Trophoblast cell (in vitro differentiated cells and primary cell): Measurements from ENCODE around the gene GOLGA6C.
A peak's percentile ranks its signal among the peaks of the same experiment; 100 is the strongest.
"Not testable (repeated sequence)": the region's sequence is repeated elsewhere in the genome, so short reads cannot be mapped to it uniquely, and the experiment has no call there.

Experiments
- DNase-seq, 2 donors: peaks; one replicate each; pipeline ENCODE4 v3.0.0-alpha.2; 2016
- H2AFZ ChIP-seq: 2 replicates; pipeline ENCODE4 v1.6.1; 2013; ENCODE audit warnings: low read length, moderate library complexity, mild to moderate bottlenecking; ENCODE audit not compliant: insufficient read depth, poor library complexity
- H2AK5ac ChIP-seq: 2 replicates; pipeline ENCODE4 v1.6.1; 2013; ENCODE audit warnings: mild to moderate bottlenecking, low read length
- H2BK120ac ChIP-seq: 2 replicates; pipeline ENCODE4 v1.6.1; 2013; ENCODE audit warnings: low read length, mild to moderate bottlenecking, moderate library complexity; ENCODE audit not compliant: insufficient read depth, poor library complexity
- H2BK12ac ChIP-seq: 2 replicates; pipeline ENCODE4 v1.6.1; 2013; ENCODE audit warnings: mild to moderate bottlenecking, low read length, moderate library complexity
- H2BK5ac ChIP-seq: 2 replicates; pipeline ENCODE4 v1.6.1; 2013; ENCODE audit warnings: low read length, low read depth, moderate library complexity, mild to moderate bottlenecking; ENCODE audit not compliant: poor library complexity
- H3K14ac ChIP-seq: 2 replicates; pipeline ENCODE4 v1.6.1; 2013; ENCODE audit warnings: mild to moderate bottlenecking, low read length
- H3K18ac ChIP-seq: 2 replicates; pipeline ENCODE4 v1.6.1; 2013; ENCODE audit warnings: mild to moderate bottlenecking, low read length
- H3K23ac ChIP-seq: 2 replicates; pipeline ENCODE4 v1.6.1; 2013; ENCODE audit warnings: low read length
- H3K27ac ChIP-seq: 2 replicates; pipeline ENCODE4 v1.5.1; 2013; ENCODE audit warnings: low read depth, mild to moderate bottlenecking, inconsistent platforms, low read length, moderate library complexity
- H3K27me3 ChIP-seq: 2 replicates; pipeline ENCODE4 v1.6.1; 2013; ENCODE audit warnings: inconsistent platforms, mild to moderate bottlenecking, low read length, moderate library complexity; ENCODE audit not compliant: insufficient read depth
- H3K36me3 ChIP-seq, 2 experiments: 1 replicate in 1 of 2; 2 replicates in 1 of 2; pipeline ENCODE4 v1.6.1; 2013; ENCODE audit warnings: low read length in 2 of 2, mild to moderate bottlenecking in 2 of 2, moderate library complexity in 1 of 2; ENCODE audit not compliant: insufficient read depth in 2 of 2, control insufficient read depth in 1 of 2
- H3K4ac ChIP-seq: 2 replicates; pipeline ENCODE4 v1.6.1; 2013; ENCODE audit warnings: low read depth, mild to moderate bottlenecking, low read length, moderate library complexity
- H3K4me1 ChIP-seq, 2 experiments: 1 replicate in 1 of 2; 2 replicates in 1 of 2; pipeline ENCODE4 v1.6.1; 2013; ENCODE audit warnings: low read length in 2 of 2, mild to moderate bottlenecking in 2 of 2, moderate library complexity in 1 of 2; ENCODE audit not compliant: insufficient read depth in 2 of 2, control insufficient read depth in 1 of 2
- H3K4me2 ChIP-seq: 2 replicates; pipeline ENCODE4 v1.6.1; 2013; ENCODE audit warnings: inconsistent platforms, mild to moderate bottlenecking, low read length, moderate library complexity
- H3K4me3 ChIP-seq: 2 replicates; pipeline ENCODE4 v1.5.1; 2013; ENCODE audit warnings: mild to moderate bottlenecking, low read depth, low read length, inconsistent platforms
- H3K79me1 ChIP-seq: one replicate; pipeline ENCODE4 v1.6.1; 2013; ENCODE audit warnings: low read length
- H3K79me2 ChIP-seq: 2 replicates; pipeline ENCODE4 v1.6.1; 2013; ENCODE audit warnings: low read length, mild to moderate bottlenecking; ENCODE audit not compliant: control insufficient read depth, insufficient read depth, poor library complexity
- H3K9ac ChIP-seq: 2 replicates; pipeline ENCODE4 v1.6.1; 2013; ENCODE audit warnings: mild to moderate bottlenecking, low read length
- H3K9me3 ChIP-seq: 2 replicates; pipeline ENCODE4 v1.6.1; 2013; ENCODE audit warnings: low read depth, mild to moderate bottlenecking, control low read depth, inconsistent platforms, low read length; ENCODE audit not compliant: insufficient read depth
- H4K12ac ChIP-seq: 2 replicates; pipeline ENCODE4 v1.6.1; 2013; ENCODE audit warnings: low read depth, mild to moderate bottlenecking, low read length, moderate library complexity
- H4K8ac ChIP-seq: 2 replicates; pipeline ENCODE4 v1.6.1; 2013; ENCODE audit warnings: low read depth, mild to moderate bottlenecking, low read length, moderate library complexity
- H4K91ac ChIP-seq: one replicate; pipeline ENCODE4 v1.6.1; 2013; ENCODE audit warnings: low read depth, mild to moderate bottlenecking, low read length, moderate library complexity
- WGBS: extraction: QIAGEN DNeasy Blood & Tissue Kit; methylation state at CpG from one replicate; pipeline ENCODE4 v1.1.7; 2013; ENCODE audit warnings: missing lambda C conversion rate; ENCODE audit not compliant: insufficient read length, insufficient coverage; ENCODE audit errors: extremely low coverage; 5-methylcytosine and 5-hydroxymethylcytosine counted together

Gene GOLGA6C

GRCh38 chr15:75214293-75215096, 43.6 kb upstream of the GOLGA6C start:
- H3K23ac ChIP-seq = no peak overlapping the region
- no peak overlapping the region for H4K91ac ChIP-seq
- no peak overlapping the region for H3K27ac ChIP-seq
- H3K79me2 ChIP-seq = no peaks in the 10 kb centered on the region
- H4K8ac ChIP-seq = no peak overlapping the region
- no peak overlapping the region for H2BK120ac ChIP-seq
- H2BK12ac ChIP-seq = no peak overlapping the region
- no CpG with 5 or more reads among the region's 13 CpGs for WGBS
- no peak overlapping the region for H3K14ac ChIP-seq
- peaks cover 23 to 29% of the 10 kb centered on the region in 2 experiments for H3K36me3 ChIP-seq
- no peak overlapping the region for H3K4me3 ChIP-seq
- DNase-seq = no peak
- no peaks in the 10 kb centered on the region for H3K9me3 ChIP-seq
- H3K4me2 ChIP-seq = no peak overlapping the region
- no peak overlapping the region for H2BK5ac ChIP-seq
- H3K4me1 ChIP-seq = no peaks in the 10 kb centered on the region
- H2AK5ac ChIP-seq = no peak overlapping the region
- H3K4ac ChIP-seq = no peak overlapping the region
- H4K12ac ChIP-seq = no peak overlapping the region
- H3K27me3 ChIP-seq = no peaks in the 10 kb centered on the region
- H3K18ac ChIP-seq = no peak overlapping the region
- no peak overlapping the region for H2AFZ ChIP-seq
- no peaks in the 10 kb centered on the region for H3K79me1 ChIP-seq
- H3K9ac ChIP-seq = no peak overlapping the region

GRCh38 chr15:75215107-75216004, 42.8 kb upstream of the GOLGA6C start:
- Histone ChIP-seq H4K8ac (no peak overlapping the region), H2AK5ac (no peak overlapping the region), H4K91ac (no peak overlapping the region), H3K4me1 (no peaks in the 10 kb centered on the region), H3K27me3 (no peaks in the 10 kb centered on the region), H3K23ac (no peak overlapping the region), H3K4me3 (no peak overlapping the region), H3K4ac (no peak overlapping the region), H4K12ac (no peak overlapping the region), H2BK12ac (no peak overlapping the region), H2AFZ (no peak overlapping the region), H3K18ac (no peak overlapping the region), H3K14ac (no peak overlapping the region), H3K9me3 (no peaks in the 10 kb centered on the region), H3K9ac (no peak overlapping the region), H3K4me2 (no peak overlapping the region), H3K79me2 (no peaks in the 10 kb centered on the region), H3K36me3 (peaks cover 19 to 21% of the 10 kb centered on the region in 2 experiments), H3K79me1 (no peaks in the 10 kb centered on the region), H2BK5ac (no peak overlapping the region), H3K27ac (no peak overlapping the region), H2BK120ac (no peak overlapping the region)
- no CpG with 5 or more reads among the region's 5 CpGs for WGBS
- peak; percentile 41 to 51 for DNase-seq

DNA sequence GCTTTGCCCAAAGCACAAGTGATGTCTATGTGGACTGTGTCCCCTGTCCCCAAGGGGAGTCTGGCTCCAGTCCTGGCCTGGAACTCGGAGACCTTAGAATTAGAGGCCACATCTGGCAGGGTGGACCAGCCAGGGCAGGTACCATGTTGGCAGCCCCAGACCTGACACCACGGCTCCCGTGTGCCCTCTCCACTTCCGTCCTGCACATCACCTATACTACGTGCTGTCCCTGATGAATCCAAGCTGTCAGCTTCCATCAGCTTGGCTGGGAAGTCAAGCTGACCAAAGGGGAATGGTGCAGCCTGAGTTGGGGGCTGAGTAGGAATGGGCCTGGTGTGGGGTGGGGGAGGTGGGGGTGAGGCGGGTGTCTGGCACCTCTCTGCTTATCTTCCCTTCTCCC, 41.1 kb upstream of the GOLGA6C start:
- no peak overlapping the region for H3K9ac ChIP-seq
- H4K12ac ChIP-seq = no peak overlapping the region
- WGBS = no CpG with 5 or more reads among the region's 6 CpGs
- no peak overlapping the region for H2AFZ ChIP-seq
- H2BK5ac ChIP-seq = no peak overlapping the region
- no peak overlapping the region for H3K18ac ChIP-seq
- H3K4me2 ChIP-seq = no peak overlapping the region
- H3K4ac ChIP-seq = no peak overlapping the region
- H2BK120ac ChIP-seq = no peak overlapping the region
- no peaks in the 10 kb centered on the region for H3K4me1 ChIP-seq
- H3K27ac ChIP-seq = no peak overlapping the region
- H3K27me3 ChIP-seq = no peaks in the 10 kb centered on the region
- no peak overlapping the region for H4K8ac ChIP-seq
- DNase-seq = no peak
- no peaks in the 10 kb centered on the region for H3K9me3 ChIP-seq
- H4K91ac ChIP-seq = no peak overlapping the region
- no peaks in the 10 kb centered on the region for H3K79me2 ChIP-seq
- no peak overlapping the region for H2AK5ac ChIP-seq
- H3K23ac ChIP-seq = no peak overlapping the region
- no peak overlapping the region for H2BK12ac ChIP-seq
- H3K4me3 ChIP-seq = no peak overlapping the region
- no peaks in the 10 kb centered on the region for H3K79me1 ChIP-seq
- peaks cover 3 to 6% of the 10 kb centered on the region in 2 experiments for H3K36me3 ChIP-seq
- no peak overlapping the region for H3K14ac ChIP-seq

GRCh38 chr15:75217574-75217973, 40.6 kb upstream of the GOLGA6C start:
- not testable (repeated sequence) for DNase-seq, H3K27me3 ChIP-seq, H3K4me3 ChIP-seq, H2AFZ ChIP-seq, H3K9me3 ChIP-seq, H2BK12ac ChIP-seq, H3K79me1 ChIP-seq, H3K36me3 ChIP-seq, H3K79me2 ChIP-seq, H3K9ac ChIP-seq, H3K27ac ChIP-seq, H3K14ac ChIP-seq, H3K4me2 ChIP-seq, H3K4me1 ChIP-seq, H4K91ac ChIP-seq, H3K4ac ChIP-seq, H3K18ac ChIP-seq, H2BK5ac ChIP-seq, H4K12ac ChIP-seq, H2AK5ac ChIP-seq, H4K8ac ChIP-seq, H3K23ac ChIP-seq, H2BK120ac ChIP-seq
- WGBS = no CpG with 5 or more reads among the region's 3 CpGs
